HEK293 (cell line): ENCODE data around the gene NEAT1.

Source experiments
- GFI1B ChIP-seq: fragments of 450-650 bp; formaldehyde crosslinking; IDR thresholded peaks from 2 replicates; pipeline ENCODE4 v1.5.1; 2016; ENCODE audit warnings: missing biosample characterization, missing genetic modification characterization
- GLIS1 ChIP-seq: fragments of 450-650 bp; formaldehyde crosslinking; IDR thresholded peaks from 2 replicates; pipeline ENCODE4 v1.5.1; 2016; ENCODE audit warnings: missing biosample characterization, missing genetic modification characterization
- KLF7 ChIP-seq: fragments of 450-650 bp; formaldehyde crosslinking; IDR thresholded peaks from 2 replicates; pipeline ENCODE4 v1.5.1; 2016; ENCODE audit warnings: missing biosample characterization, missing genetic modification characterization, borderline replicate concordance
- PRDM1 ChIP-seq: fragments of 450-650 bp; formaldehyde crosslinking; IDR thresholded peaks from 2 replicates; pipeline ENCODE4; 2016; ENCODE audit warnings: missing biosample characterization, missing genetic modification characterization
- SP3 ChIP-seq: fragments of 450-650 bp; formaldehyde crosslinking; IDR thresholded peaks from 2 replicates; pipeline ENCODE4 v1.5.1; 2016; ENCODE audit warnings: missing biosample characterization, missing genetic modification characterization
- YY2 ChIP-seq: fragments of 450-650 bp; formaldehyde crosslinking; IDR thresholded peaks from 2 replicates; pipeline ENCODE4 v1.5.1; 2016; ENCODE audit warnings: missing biosample characterization, missing genetic modification characterization
- ZNF10 ChIP-seq: fragments of 450-650 bp; formaldehyde crosslinking; IDR thresholded peaks from 2 replicates; pipeline ENCODE4 v1.5.1; 2017; ENCODE audit warnings: missing biosample characterization, missing genetic modification characterization
- ZNF138 ChIP-seq: fragments of 450-650 bp; formaldehyde crosslinking; IDR thresholded peaks from 2 replicates; pipeline ENCODE4 v1.5.1; 2016; ENCODE audit warnings: missing biosample characterization, missing genetic modification characterization, borderline replicate concordance
- ZNF146 ChIP-seq: fragments of 450-650 bp; formaldehyde crosslinking; IDR thresholded peaks from 2 replicates; pipeline ENCODE4 v1.5.1; 2016; ENCODE audit warnings: missing biosample characterization, missing genetic modification characterization
- ZNF214 ChIP-seq: fragments of 450-650 bp; formaldehyde crosslinking; IDR thresholded peaks from 2 replicates; pipeline ENCODE4 v1.5.1; 2017; ENCODE audit warnings: missing biosample characterization, mild to moderate bottlenecking, missing genetic modification characterization, borderline replicate concordance
- ZNF221 ChIP-seq: fragments of 450-650 bp; formaldehyde crosslinking; IDR thresholded peaks from 2 replicates; pipeline ENCODE4 v1.5.1; 2017; ENCODE audit warnings: missing biosample characterization, missing genetic modification characterization, borderline replicate concordance
- ZNF274 ChIP-seq, 2 experiments: fragments of 200-500 bp in 1 of 2; fragments of 450-650 bp in 1 of 2; sonication (Bioruptor generic) in 1 of 2; formaldehyde crosslinking in 1 of 2; IDR thresholded peaks; 2 replicates each; pipeline versions ENCODE4 v1.5.1 to v1.6.1; 2014 to 2016; ENCODE audit warnings: borderline replicate concordance in 1 of 2, inconsistent platforms in 1 of 2, low read length in 1 of 2, missing biosample characterization in 1 of 2, missing genetic modification characterization in 1 of 2
- ZNF311 ChIP-seq: fragments of 450-650 bp; formaldehyde crosslinking; IDR thresholded peaks from 2 replicates; pipeline ENCODE4 v1.5.1; 2017; ENCODE audit warnings: missing biosample characterization, missing genetic modification characterization, borderline replicate concordance
- ZNF324 ChIP-seq: fragments of 450-650 bp; formaldehyde crosslinking; IDR thresholded peaks from 2 replicates; pipeline ENCODE4 v1.5.1; 2016; ENCODE audit warnings: missing biosample characterization, missing genetic modification characterization
- ZNF335 ChIP-seq: fragments of 450-650 bp; formaldehyde crosslinking; conservative IDR thresholded peaks from 2 replicates; pipeline ENCODE4 v1.5.1; 2016; ENCODE audit warnings: missing biosample characterization, missing genetic modification characterization
- ZNF366 ChIP-seq: fragments of 450-650 bp; formaldehyde crosslinking; conservative IDR thresholded peaks from 2 replicates; pipeline ENCODE4 v1.5.1; 2016; ENCODE audit warnings: missing biosample characterization, missing genetic modification characterization
- ZNF391 ChIP-seq: fragments of 450-650 bp; formaldehyde crosslinking; IDR thresholded peaks from 2 replicates; pipeline ENCODE4 v1.5.1; 2016; ENCODE audit warnings: low read depth, missing biosample characterization, missing genetic modification characterization, borderline replicate concordance
- ZNF423 ChIP-seq: fragments of 450-650 bp; formaldehyde crosslinking; IDR thresholded peaks from 2 replicates; pipeline ENCODE4 v1.5.1; 2016; ENCODE audit warnings: missing biosample characterization, missing genetic modification characterization
- ZNF48 ChIP-seq: fragments of 450-650 bp; formaldehyde crosslinking; IDR thresholded peaks from 2 replicates; pipeline ENCODE4 v1.5.1; 2016; ENCODE audit warnings: missing biosample characterization, missing genetic modification characterization
- ZNF521 ChIP-seq: fragments of 450-650 bp; formaldehyde crosslinking; IDR thresholded peaks from 2 replicates; pipeline ENCODE4 v1.5.1; 2017; ENCODE audit warnings: missing biosample characterization, mild to moderate bottlenecking, missing genetic modification characterization
- ZNF544 ChIP-seq: fragments of 450-650 bp; formaldehyde crosslinking; IDR thresholded peaks from 2 replicates; pipeline ENCODE4 v1.5.0; 2017; ENCODE audit warnings: missing biosample characterization, missing genetic modification characterization
- ZNF558 ChIP-seq: fragments of 450-650 bp; formaldehyde crosslinking; IDR thresholded peaks from 2 replicates; pipeline ENCODE4 v1.5.1; 2016; ENCODE audit warnings: missing biosample characterization, missing genetic modification characterization
- ZNF600 ChIP-seq: fragments of 450-650 bp; formaldehyde crosslinking; IDR thresholded peaks from 2 replicates; pipeline ENCODE4 v1.5.1; 2016; ENCODE audit warnings: missing biosample characterization, missing genetic modification characterization
- ZNF621 ChIP-seq: fragments of 450-650 bp; formaldehyde crosslinking; IDR thresholded peaks from 2 replicates; pipeline ENCODE4 v1.5.1; 2017; ENCODE audit warnings: missing biosample characterization, missing genetic modification characterization
- ZNF843 ChIP-seq: fragments of 450-650 bp; formaldehyde crosslinking; IDR thresholded peaks from 2 replicates; pipeline ENCODE4 v1.5.1; 2016; ENCODE audit warnings: missing biosample characterization, missing genetic modification characterization
- ZSCAN30 ChIP-seq: fragments of 450-650 bp; IDR thresholded peaks from 2 replicates; pipeline ENCODE4 v1.5.1; 2018; ENCODE audit warnings: missing biosample characterization, mild to moderate bottlenecking, missing genetic modification characterization, moderate library complexity
- TF ChIP-seq, protein P1 (sequence below): fragments of 450-650 bp; formaldehyde crosslinking; IDR thresholded peaks from 2 replicates; pipeline ENCODE4 v1.5.1; 2017; ENCODE audit warnings: missing biosample characterization, missing genetic modification characterization
- TF ChIP-seq, protein P2 (sequence below): fragments of 450-650 bp; formaldehyde crosslinking; IDR thresholded peaks from 2 replicates; pipeline ENCODE4 v1.5.1; 2017; ENCODE audit warnings: missing biosample characterization, missing genetic modification characterization
- TF ChIP-seq, protein P3 (sequence below): fragments of 450-650 bp; formaldehyde crosslinking; IDR thresholded peaks from 2 replicates; pipeline ENCODE4; 2016; ENCODE audit warnings: missing biosample characterization, missing genetic modification characterization
- TF ChIP-seq, protein P4 (sequence below): fragments of 450-650 bp; formaldehyde crosslinking; IDR thresholded peaks from 2 replicates; pipeline ENCODE4 v1.5.1; 2016; ENCODE audit warnings: missing biosample characterization, missing genetic modification characterization
- TF ChIP-seq, protein P5 (sequence below): fragments of 450-650 bp; formaldehyde crosslinking; IDR thresholded peaks from 2 replicates; pipeline ENCODE4 v1.5.1; 2016; ENCODE audit warnings: missing biosample characterization, missing genetic modification characterization
- TF ChIP-seq, protein P6 (sequence below): fragments of 450-650 bp; formaldehyde crosslinking; IDR thresholded peaks from 2 replicates; pipeline ENCODE4 v1.5.1; 2016; ENCODE audit warnings: missing biosample characterization, missing genetic modification characterization

NEAT1 gene

DNA sequence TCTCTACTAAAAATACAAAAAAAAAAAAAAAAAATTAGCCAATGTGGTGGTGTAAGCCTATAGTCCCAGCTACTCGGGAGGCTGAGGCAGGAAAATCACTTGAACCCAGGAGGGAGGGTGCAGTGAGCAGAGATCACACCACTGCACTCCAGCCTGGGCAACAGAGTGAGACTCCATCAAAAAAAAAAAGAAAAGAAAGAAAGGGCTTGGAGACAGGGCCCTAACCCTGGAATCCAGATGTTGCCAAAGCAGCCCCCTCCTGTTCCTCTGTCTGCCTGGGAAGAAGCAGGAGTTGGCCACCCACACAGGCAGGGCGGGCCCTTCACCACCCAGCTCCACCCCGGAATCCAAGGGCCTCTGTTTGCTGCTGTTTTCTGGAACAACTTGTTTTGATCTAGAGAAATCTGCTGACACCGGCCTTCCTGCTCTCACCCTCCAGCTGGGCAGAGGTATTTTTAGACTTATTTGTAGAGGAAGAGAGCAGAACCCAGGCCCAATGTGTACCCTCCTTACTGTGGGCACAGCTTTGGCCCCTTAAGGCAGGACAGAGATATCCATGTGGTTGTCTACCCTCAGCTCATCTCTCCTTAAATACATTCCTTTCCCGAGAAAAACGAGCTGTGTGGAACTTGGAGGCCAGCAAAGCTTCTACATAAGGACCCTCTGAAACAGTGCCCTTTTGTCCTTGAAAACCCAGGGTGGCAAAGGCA lies 2.7 kb upstream of the NEAT1 start (continued):
- TF ChIP-seq, protein P1, sequence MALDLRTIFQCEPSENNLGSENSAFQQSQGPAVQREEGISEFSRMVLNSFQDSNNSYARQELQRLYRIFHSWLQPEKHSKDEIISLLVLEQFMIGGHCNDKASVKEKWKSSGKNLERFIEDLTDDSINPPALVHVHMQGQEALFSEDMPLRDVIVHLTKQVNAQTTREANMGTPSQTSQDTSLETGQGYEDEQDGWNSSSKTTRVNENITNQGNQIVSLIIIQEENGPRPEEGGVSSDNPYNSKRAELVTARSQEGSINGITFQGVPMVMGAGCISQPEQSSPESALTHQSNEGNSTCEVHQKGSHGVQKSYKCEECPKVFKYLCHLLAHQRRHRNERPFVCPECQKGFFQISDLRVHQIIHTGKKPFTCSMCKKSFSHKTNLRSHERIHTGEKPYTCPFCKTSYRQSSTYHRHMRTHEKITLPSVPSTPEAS, result no peak
- TF ChIP-seq ZNF10 (tag by site-specific recombination) (no peak), ZNF146 (tag by site-specific recombination) (no peak), GLIS1 (peak; percentile 72), ZNF391 (tag by site-specific recombination) (no peak), ZNF138 (no peak), SP3 (tag by site-specific recombination) (peak; percentile 36), ZNF311 (no peak), ZNF558 (tag by site-specific recombination) (no peak), ZNF214 (tag by site-specific recombination) (no peak), PRDM1 (tag by site-specific recombination) (peak; percentile 72), ZNF843 (tag by site-specific recombination) (no peak), ZNF274 (IDR thresholded peaks at IDR 0.05; ENCODE audit: low read length) (no peak), ZNF274 (tag by site-specific recombination; IDR thresholded peaks at IDR 0.05; ENCODE audit: borderline replicate concordance) (no peak), ZSCAN30 (tag by site-specific recombination) (no peak), ZNF366 (tag by site-specific recombination) (no peak; the same call in 1 of the 2 replicates), ZNF521 (tag by site-specific recombination) (no peak), ZNF48 (no peak), GFI1B (tag by site-specific recombination) (no peak), ZNF544 (tag by site-specific recombination) (no peak), ZNF621 (no peak), ZNF335 (tag by site-specific recombination) (peak; percentile 13), ZNF423 (tag by site-specific recombination) (no peak), YY2 (no peak), ZNF600 (tag by site-specific recombination) (peak; percentile 78), KLF7 (tag by site-specific recombination) (no peak; the same call in 1 of the 2 replicates), ZNF324 (tag by site-specific recombination) (no peak), ZNF221 (tag by site-specific recombination) (no peak)
- TF ChIP-seq, protein P2, sequence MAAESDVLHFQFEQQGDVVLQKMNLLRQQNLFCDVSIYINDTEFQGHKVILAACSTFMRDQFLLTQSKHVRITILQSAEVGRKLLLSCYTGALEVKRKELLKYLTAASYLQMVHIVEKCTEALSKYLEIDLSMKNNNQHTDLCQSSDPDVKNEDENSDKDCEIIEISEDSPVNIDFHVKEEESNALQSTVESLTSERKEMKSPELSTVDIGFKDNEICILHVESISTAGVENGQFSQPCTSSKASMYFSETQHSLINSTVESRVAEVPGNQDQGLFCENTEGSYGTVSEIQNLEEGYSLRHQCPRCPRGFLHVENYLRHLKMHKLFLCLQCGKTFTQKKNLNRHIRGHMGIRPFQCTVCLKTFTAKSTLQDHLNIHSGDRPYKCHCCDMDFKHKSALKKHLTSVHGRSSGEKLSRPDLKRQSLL (tag by site-specific recombination), result 0 out of 2 replicates have a peak, but pooled peaks have one; percentile 25
- TF ChIP-seq, protein P3, sequence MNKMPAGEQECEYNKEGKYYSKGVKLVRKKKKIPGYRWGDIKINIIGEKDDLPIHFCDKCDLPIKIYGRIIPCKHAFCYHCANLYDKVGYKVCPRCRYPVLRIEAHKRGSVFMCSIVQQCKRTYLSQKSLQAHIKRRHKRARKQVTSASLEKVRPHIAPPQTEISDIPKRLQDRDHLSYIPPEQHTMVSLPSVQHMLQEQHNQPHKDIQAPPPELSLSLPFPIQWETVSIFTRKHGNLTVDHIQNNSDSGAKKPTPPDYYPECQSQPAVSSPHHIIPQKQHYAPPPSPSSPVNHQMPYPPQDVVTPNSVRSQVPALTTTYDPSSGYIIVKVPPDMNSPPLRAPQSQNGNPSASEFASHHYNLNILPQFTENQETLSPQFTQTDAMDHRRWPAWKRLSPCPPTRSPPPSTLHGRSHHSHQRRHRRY (tag by site-specific recombination), result no peak
- TF ChIP-seq, protein P4, sequence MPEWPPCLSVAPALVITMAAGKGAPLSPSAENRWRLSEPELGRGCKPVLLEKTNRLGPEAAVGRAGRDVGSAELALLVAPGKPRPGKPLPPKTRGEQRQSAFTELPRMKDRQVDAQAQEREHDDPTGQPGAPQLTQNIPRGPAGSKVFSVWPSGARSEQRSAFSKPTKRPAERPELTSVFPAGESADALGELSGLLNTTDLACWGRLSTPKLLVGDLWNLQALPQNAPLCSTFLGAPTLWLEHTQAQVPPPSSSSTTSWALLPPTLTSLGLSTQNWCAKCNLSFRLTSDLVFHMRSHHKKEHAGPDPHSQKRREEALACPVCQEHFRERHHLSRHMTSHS (tag by site-specific recombination), result no peak
- TF ChIP-seq, protein P5, sequence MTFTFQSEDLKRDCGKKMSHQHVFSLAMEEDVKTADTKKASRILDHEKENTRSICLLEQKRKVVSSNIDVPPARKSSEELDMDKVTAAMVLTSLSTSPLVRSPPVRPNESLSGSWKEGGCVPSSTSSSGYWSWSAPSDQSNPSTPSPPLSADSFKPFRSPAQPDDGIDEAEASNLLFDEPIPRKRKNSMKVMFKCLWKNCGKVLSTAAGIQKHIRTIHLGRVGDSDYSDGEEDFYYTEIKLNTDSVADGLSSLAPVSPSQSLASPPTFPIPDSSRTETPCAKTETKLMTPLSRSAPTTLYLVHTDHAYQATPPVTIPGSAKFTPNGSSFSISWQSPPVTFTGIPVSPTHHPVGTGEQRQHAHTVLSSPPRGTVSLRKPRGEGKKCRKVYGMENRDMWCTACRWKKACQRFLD (tag by site-specific recombination), result no peak
- TF ChIP-seq, protein P6, sequence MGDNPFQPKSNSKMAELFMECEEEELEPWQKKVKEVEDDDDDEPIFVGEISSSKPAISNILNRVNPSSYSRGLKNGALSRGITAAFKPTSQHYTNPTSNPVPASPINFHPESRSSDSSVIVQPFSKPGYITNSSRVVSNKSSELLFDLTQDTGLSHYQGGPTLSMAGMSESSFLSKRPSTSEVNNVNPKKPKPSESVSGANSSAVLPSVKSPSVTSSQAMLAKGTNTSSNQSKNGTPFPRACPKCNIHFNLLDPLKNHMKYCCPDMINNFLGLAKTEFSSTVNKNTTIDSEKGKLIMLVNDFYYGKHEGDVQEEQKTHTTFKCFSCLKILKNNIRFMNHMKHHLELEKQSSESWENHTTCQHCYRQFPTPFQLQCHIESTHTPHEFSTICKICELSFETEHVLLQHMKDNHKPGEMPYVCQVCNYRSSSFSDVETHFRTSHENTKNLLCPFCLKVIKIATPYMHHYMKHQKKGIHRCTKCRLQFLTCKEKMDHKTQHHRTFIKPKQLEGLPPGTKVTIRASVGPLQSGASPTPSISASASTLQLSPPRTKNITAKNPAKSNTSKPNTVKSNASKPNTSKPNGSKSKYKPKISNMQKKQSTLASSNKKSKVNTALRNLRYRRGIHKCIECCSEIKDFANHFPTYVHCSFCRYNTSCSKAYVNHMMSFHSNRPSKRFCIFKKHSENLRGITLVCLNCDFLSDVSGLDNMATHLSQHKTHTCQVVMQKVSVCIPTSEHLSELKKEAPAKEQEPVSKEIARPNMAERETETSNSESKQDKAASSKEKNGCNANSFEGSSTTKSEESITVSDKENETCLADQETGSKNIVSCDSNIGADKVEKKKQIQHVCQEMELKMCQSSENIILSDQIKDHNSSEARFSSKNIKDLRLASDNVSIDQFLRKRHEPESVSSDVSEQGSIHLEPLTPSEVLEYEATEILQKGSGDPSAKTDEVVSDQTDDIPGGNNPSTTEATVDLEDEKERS (tag by site-specific recombination), result no peak
